NCI-H748 (cell line): ENCODE measurements around the gene IGFBP4.
A peak's percentile ranks its signal among the peaks of the same experiment; 100 is the strongest.

ENCODE experiments used
- DNase-seq: peaks from one replicate; lab custom pipeline; 2025; ENCODE audit not compliant: unreplicated experiment; lab: John Stamatoyannopoulos, UW

IGFBP4 gene

DNA sequence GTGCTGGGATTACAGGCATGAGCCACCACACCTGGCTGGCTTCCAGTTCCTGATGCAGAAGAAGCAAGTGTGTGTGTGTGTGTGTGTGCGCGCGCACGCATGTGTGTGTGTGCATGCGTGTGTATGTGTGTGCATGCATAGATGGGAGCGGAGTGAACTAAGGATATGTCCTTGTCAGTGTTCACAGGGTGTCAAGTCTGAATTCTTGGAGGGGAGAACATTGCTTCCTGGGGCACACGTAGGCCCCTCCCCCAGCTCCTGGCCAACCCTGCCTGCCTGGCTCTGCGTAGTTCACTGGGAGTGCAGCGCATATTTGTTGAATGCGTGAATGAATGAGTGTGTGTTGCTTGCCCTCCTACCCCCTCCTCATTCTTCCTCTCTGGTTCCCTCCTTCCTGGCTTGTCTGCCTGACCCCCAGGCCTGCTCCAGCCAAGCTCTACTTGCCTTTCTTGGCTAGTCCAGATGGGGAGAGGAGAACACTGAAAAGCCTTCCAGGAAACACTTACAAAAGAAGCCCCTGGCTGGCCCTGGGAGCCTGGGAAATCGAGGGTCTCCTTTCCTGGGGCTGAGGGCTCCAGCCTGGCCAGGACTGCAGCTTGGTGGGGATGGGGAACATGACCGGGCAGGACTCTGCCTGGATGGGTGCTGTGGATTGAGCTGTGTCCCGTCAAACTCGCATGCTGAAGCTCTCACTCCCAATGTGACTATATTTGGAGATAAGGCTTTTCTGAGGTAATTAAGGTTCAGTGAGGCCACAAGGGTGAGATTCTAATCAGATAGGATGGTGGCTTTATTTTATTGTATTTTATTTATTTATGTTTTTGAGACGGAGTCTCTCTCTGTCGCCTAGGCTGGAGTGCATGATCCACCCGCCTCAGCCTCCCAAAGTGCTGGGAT lies 27.9 kb downstream of the IGFBP4 start:
- DNase-seq: no peak

DNA sequence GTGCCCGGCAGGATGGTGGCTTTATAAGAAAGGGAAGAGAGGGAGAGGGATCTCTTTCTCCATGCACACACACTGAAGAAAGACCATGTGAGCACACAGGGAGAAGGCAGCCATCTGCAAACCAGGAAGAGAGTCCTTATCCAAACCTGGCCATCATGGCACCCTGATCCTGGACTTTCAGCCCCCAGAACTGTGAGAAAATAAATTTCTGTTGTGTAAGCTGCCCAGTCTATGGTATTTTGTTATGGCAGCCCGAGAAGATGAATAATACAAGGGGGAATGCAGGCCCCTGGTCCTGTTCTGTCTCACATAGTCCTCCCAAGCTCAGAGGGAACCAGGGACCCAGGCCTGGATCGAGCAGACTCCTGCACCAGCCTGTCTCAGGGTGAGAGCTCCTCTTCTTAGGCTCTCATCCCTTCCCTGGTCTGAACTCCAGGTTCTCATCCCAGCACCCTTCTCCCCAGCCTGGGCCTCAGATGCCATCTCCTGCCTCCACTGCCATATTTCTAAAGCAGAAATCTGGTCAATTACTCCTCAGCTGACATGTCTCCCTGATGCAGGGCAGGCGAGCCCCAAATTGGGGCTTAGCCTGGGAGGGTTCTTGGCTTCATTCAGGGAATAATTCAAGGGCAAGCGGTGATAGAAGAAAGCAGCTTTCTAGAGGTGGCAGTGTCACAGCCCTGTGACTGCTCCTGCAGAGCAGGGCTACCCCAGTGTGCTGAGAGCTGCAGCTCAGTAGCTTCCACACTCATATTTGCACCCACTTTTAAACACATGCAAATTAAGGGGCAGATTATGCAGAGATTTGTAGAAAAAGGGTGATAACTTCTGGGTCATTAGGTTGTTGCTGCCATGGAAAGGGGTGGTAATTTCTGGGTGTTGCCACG lies 28.8 kb downstream of the IGFBP4 start:
- no peak for DNase-seq

DNA sequence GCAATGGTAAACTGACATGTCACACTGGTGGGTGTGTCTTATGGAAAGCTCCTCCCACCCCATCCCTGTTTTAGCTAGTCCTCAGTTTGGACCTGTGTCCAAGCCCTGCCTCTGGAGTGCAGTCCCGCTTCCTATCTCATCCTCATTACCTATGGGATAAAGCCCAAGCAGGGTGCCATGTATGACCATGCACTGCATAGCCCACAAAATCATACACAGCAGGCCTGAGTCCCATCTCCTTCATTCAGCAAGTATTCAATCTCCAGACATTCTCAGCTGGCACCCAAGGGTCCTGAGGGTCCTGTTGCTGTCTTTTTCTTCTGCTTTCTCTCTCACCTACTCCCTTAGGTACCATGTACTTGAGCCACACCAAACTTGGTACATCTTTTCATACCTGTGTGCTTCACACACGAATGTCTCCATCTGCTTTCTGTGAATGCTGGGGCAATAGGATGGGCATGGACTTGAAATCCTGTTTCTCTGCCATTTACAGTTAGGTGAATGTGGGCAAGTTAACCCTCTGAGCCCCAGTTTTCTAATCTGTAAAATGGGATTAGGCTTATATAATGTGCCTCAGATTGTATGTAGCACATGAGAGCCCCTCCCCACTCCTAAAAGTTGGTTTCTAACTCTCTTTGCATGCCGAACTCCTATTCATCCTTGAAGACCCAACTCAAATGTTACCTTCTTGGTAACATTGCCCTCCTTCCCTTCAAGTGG lies 29.6 kb downstream of the IGFBP4 start:
- DNase-seq: no peak

DNA sequence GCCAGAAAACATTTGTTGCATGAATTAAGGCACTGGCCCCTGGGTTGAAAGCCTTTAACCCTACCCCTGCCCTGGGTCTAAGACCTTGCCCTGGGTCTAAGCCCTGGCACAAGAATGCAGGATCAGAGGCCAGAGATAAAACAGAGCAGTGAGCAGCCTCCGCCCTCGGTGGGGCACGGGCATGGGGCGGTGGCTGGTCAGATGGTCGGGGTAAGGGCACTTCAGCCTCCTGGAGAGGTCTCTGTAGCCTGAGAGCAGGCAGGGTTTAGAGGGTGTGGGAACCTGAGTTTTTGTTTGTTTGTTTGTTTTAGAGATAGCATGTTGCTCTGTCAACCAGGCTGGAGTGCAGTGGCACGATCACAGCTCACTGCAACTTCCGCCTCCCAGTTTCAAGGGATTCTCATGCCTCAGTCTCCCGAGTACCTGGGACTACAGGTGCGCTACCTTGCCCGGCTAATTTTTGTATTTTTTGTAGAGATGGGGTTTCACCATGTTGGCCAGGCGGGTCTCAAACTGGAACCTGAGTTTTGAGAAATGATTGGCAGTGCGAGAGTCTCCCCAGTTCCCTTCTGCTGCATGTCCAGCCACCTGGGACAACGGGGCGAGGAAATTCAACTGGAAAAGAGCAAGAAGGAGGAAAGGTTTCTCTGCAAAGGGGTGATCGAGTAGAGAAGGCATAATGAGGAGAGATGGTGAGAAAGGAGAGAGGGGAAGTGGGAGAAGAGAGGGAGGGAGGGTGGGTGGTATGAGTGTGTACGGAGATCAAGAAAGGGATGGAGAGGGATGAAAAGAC lies 30.5 kb downstream of the IGFBP4 start:
- DNase-seq: no peak

DNA sequence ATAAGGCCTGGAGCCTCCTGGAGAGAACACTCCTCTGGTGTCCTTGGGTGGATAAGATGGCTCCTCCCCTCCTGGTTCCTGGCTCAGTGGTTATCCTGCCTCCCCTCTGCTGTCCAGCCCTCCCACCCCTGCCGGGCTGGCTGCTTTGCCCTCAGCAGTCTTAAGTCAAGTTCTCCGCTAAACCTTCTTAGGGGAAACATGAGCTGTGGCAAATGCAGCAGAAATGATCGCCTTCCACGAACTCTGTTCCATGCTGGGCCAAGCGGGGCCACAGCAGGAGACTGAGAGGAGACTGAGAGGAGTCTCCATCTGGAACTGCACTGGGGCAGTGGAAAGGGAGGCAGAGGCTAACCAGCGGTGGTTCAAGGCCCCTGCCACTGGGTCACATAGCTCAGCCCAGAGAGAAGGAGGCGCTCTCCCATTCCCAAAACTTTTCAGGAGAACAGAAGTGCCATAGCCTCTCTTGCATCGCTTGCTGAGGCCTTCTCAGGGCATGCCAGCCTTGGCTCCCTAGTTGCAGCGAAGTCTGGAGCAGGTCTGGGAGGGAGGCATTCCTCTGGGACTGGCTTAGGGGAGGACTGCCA lies 31.3 kb downstream of the IGFBP4 start:
- no peak for DNase-seq

DNA sequence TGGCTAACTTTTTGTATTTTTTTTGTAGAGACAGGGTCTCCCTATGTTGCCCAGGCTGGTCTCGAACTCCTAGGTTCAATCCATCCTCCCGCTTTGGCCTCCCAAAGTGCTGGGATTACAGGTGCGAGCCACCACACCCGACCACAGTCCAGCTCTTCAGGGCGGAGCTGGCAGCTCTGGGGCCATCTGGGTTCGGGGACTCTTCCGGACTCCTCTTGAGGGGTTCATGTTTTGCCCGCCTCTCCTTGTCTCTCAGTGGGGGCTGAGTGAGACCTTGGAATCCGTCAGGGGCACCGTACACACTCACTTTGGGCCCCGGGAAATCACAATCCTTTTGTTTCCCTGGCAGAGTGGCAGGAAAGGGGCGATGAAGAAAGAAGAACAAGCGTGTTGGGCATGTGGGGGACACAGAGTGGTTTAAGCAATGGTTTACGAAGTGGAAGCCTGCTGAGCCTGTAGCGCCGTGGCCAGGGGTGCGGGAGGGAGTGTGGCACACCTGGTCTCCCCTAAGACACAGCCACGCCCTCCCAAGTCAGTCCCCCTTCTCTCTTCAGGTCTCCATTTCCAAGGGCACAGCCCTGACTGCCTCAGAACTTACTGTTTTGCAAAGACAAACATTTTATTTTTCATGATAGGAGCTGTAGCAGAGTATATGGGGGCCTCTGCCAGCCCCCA lies 32.1 kb downstream of the IGFBP4 start:
- DNase-seq: no peak

DNA sequence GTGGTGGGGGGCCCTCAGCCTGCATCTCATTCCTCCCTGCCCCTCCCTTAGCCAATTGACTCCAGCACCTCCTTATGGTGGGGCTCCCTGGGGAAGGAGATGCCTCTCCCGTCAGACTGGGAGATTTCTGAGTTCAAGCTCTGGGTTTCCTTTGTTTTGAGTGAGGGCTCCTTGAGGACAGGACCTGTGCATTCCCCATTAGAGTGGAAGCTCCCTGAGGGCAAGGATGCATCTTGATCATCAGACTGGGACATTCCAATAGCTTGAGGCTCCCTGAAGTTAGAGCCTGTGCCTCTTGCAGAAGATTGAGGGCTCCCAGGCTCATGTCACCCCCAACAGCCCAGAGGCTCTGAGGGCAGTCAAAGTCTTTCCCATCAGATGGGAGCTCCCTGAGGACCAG lies 34.5 kb downstream of the IGFBP4 start:
- DNase-seq: no peak

DNA sequence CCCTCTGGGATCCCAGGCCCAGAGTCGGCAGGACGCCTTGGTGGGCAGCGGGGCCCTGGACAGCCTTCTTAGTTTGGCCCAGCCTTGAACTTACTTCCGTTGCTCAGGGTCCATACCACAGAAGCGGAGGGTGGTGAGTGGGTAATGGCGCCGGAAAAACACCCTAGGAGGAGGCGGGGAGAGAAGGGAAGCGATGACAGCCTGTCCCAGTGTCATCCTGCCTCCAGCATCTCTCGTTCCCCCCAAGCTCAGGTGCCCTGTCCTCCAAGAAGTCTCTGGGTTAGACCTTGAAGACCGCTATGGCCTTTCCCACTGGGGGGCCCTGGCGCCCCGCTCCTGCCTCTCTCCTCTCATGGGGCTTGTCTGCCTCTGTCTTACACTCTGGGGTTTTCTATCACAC lies 35.2 kb downstream of the IGFBP4 start:
- no peak for DNase-seq

DNA sequence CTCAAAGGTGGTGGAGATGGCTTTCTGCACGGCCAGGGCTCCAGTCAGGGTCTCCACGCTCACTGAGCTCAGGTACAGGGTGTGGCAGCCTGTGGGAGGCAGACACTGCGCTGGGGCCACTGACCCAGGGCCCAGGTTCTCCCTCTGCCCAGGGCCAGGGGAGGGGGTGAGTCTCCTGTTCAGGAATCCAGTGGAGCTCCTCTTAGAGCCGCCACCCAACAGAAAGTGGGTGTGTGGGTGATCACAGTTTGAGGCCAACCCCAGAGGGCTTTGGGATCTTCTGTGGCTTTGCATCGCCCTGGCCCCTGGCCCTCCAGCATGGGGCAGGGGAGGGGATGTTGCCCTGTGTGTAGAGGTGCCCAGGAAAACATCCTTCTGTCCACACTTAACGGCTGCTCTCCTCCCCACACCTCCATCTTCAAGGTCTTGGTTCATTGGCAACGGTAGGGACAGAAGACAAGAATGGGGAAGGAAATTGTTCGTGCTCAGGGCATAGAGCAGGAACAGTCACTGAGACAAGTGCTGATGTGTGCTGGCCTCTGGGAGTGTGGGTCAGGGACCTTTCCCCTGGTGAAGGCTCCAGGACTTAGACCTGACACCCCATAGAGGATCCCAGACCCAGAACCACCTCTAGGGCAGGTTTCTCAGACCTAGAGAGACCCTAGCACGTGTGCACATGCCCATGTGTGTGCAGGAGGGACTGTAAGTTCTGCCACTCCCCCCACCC lies 36.7 kb downstream of the IGFBP4 start:
- no peak for DNase-seq

DNA sequence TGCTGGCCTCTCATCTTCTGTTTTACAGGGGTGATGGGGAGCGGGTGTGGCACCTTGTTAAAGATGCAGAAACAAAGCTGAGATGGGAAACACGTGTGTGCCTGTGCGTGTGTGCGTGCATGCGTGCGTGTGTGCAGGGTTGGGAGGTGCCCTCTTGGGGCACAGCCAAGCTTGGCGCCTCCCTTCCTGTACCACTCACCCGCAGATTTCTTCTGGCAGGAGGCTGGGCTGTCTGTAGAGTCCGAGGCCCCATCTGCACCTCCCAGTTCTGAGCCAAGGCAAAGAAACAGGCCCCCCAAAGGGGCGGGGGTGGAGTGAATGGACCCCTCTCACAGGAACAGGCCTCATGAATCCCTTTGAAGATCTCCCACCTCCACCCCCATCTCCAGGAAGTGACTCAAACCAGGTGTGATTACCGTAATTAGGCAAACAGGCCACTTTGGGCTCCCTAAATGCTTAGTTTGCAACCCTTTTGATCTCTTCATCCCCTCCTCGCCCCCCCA lies 37.3 kb downstream of the IGFBP4 start:
- DNase-seq: peak; percentile 30

DNA sequence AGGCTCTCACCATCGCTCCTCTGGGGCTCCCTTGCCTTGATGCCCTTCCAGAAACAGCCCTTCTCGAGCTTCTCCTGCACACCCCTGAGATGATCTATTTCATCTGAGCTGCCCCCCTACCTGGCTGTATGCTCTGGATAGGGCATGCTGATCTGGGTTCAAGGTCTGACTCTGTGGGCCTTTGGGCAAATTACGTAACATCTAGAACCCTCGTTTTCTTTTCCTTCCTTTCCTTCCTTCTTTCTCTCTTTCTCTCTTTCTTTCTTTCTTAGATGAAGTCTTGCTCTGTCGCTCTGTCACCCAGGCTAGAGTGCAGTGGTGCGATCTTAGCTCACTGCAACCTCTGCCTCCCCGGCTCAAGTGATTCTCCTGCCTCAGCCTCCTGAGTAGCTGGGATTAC lies 37.9 kb downstream of the IGFBP4 start:
- DNase-seq: no peak

DNA sequence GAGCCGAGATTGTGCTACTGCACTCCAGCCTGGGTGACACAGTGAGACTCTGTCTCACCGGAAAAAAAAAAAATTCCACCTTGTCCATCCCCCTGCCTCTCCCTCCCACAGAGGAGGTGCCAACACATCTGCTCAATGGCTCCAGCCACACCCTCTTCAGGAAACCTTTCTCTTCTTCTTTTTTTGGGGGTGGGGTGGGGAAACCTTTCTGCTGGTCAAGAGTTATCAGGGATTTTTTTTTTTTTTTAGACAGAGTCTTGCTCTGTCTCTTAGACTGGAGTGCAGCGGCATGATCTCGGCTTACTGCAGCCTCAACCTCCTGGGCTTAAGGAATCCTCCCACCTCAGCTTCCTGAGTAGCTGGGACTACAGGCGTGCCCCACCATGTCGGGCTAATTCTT lies 39.5 kb downstream of the IGFBP4 start:
- DNase-seq: no peak

DNA sequence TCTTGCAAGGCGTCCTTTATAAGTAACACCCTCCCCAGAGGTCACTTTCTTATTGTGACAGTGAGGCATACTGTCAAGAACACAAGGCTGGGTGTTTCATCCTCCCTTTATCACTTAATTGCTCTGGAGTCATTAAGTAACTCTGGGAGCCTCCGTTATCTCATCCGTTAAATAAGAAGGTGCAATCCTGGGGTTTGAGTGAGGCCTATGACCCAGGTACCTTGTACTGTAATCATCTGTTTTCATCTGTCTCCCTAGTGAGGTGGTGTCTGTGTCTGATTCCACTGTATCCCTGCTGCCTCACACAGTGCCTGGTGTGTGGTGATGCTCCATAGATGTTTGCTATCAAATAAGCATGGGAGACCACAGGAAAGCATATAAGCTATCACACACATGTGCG lies 40.4 kb downstream of the IGFBP4 start:
- no peak for DNase-seq

DNA sequence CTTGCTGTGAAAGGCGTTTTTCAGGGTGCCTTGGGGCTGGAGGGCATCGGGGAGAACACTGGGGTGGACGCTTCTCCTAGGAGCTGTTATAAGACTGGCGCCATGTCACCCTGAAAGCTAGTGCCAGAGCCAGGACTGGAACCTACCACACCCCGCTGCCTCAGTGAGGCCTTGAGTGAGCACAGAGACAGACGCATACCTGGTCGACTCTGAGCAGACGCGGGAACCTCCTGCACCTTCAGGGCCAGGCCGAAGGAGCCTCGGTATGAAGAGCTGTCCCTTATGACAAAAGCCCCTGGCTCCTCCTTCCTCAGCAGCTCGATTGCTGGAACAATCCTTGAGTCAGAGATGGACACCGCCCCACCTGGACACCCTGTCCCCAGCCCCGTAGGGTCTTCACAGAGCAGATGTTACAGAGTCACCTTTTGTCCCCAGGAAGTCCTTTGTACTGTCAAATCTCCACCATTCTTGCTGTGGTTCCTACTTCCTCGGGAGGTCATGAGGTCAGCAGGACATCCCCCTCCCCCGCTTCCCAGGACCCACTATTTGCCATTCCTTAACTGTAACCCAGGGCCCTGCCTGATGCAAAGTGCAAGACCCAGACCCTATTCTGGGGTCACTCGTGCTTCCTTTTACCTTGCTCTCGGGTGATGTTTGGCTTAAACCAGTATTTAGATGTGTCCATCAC lies 41.2 kb downstream of the IGFBP4 start:
- no peak for DNase-seq

DNA sequence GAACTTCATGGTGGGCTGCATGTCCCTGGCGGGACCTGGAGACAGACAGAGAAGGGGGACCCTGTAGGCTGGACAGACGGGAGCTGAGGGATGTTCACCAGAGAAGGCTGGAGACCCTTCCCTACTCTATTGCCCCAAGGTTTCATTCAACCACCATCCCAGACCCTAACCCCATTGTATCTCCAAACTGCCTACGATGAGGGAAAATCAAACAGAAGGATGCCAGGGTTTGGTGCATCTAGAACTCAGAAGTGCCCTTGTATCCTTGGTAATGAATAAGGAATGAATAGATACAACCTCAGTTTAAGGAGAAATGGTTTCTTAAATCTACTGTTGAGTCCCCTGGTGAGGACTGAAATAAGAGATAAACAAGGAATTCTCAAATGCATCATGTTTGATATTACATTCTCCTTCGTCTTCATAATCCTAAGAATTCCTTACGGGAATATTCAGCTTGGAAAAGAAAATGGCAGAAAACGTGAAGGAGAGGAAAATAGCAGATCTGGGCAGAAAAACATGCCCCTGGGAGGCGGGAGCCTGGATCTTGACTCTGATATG lies 41.8 kb downstream of the IGFBP4 start:
- DNase-seq: no peak

DNA sequence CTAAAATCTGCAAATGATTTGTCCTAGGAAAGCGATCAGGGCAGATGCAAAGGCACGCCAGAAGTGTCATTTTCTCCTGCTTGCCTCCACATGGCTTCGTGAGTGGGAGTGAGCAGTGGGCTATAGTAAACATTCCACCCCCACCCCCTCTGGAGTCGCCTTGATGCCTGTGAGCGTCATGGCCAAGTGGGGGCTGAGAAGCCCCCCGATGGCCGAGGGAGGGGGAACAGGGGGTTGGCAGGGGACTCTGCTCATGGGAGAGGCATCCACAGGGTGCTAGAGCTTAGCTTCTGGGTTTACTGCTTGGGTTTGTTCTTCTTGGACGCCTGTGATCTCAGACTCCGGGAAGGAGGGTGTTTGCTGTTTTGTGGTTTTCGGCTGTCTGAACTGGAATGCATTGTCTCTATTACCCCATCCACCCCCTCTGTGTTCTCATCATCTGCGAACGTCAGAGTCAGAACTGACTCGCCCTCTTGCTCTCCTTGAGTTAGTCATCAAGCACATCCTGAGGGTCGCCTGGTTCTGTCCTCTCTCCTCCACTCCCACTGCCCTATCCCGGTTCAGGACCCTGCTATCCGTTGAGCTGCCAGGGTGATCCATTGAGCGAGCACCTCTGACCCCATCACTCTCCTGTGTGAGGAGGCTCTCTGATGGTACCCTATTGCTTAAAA lies 42.7 kb downstream of the IGFBP4 start:
- no peak for DNase-seq
